Activated CD8-positive, alpha-beta memory T cell treated with anti-CD3 and anti-CD28 coated beads, Interleukin-2, amount 50 U/mL, for 48 hours (primary cell): ENCODE data around the gene UBE2Q1.
"Not testable (repeated sequence)": the region's sequence is repeated elsewhere in the genome, so short reads cannot be mapped to it uniquely, and the experiment has no call there.

Experiments used
- DNase-seq: peaks from one replicate; pipeline ENCODE4 v3.0.0-alpha.2; 2020

The UBE2Q1 gene

GRCh38 chr1:154549202-154549770 lies 9.2 kb downstream of the UBE2Q1 start:
- no peak for DNase-seq

GRCh38 chr1:154548028-154548427 lies 10.4 kb downstream of the UBE2Q1 start:
- no peak for DNase-seq

- DNase-seq: no peak
These were observed 11.2 kb downstream of the UBE2Q1 start for GRCh38 chr1:154547105-154547732.

- peak; percentile 76 for DNase-seq
These were observed 12.0 kb downstream of the UBE2Q1 start for GRCh38 chr1:154546264-154547063.

GRCh38 chr1:154541231-154541630 lies 17.2 kb downstream of the UBE2Q1 start:
- DNase-seq: no peak

GRCh38 chr1:154539486-154540483 lies 18.7 kb downstream of the UBE2Q1 start:
- no peak for DNase-seq

GRCh38 chr1:154536570-154536969 lies 21.9 kb downstream of the UBE2Q1 start:
- DNase-seq: no peak

GRCh38 chr1:154533952-154534844 lies 24.3 kb downstream of the UBE2Q1 start:
- DNase-seq: no peak

GRCh38 chr1:154531950-154532349 lies 26.5 kb downstream of the UBE2Q1 start:
- DNase-seq: not testable (repeated sequence)

- no peak for DNase-seq
These were observed 29.2 kb downstream of the UBE2Q1 start for GRCh38 chr1:154529308-154529707.

GRCh38 chr1:154527192-154527591 lies 31.3 kb downstream of the UBE2Q1 start:
- DNase-seq: no peak

GRCh38 chr1:154524881-154525280 lies 33.6 kb downstream of the UBE2Q1 start:
- no peak for DNase-seq

GRCh38 chr1:154521695-154522094 lies 36.8 kb downstream of the UBE2Q1 start:
- DNase-seq: no peak

- no peak for DNase-seq
These were observed 38.1 kb downstream of the UBE2Q1 start for GRCh38 chr1:154520333-154520732.

GRCh38 chr1:154519591-154519991 lies 38.9 kb downstream of the UBE2Q1 start:
- no peak for DNase-seq

GRCh38 chr1:154517661-154518060 lies 40.8 kb downstream of the UBE2Q1 start:
- DNase-seq: no peak

GRCh38 chr1:154514066-154514553 lies 44.4 kb downstream of the UBE2Q1 start:
- no peak for DNase-seq

GRCh38 chr1:154512760-154513159 lies 45.7 kb downstream of the UBE2Q1 start:
- no peak for DNase-seq

GRCh38 chr1:154503898-154504297 lies 54.6 kb downstream of the UBE2Q1 start:
- DNase-seq: no peak

GRCh38 chr1:154502744-154503115 lies 55.7 kb downstream of the UBE2Q1 start:
- DNase-seq: no peak

GRCh38 chr1:154502066-154502743 lies 56.3 kb downstream of the UBE2Q1 start, which contains the start of the genes SHE and TDRD10:
Gene SHE (minus strand): TSS chr1:154502412. CDS start chr1:154502026, 386 bp downstream.
Gene TDRD10 (plus strand): TSS chr1:154502219. CDS start chr1:154506904, 4,685 bp downstream.
- no peak for DNase-seq
